K562 (cell line): ENCODE data around the gene SLC39A5. TPM values are rescaled to one million over a fixed set of nuclear protein-coding genes. Genes with fewer than 3 reads are reported as not detected.

Source experiments
- ATAC-seq: fragments of 200-7000 bp; cut with Tn5 transposase; 3 replicates; pipeline ENCODE4 v1.9.1; 2020; ENCODE audit warnings: moderate library complexity
- BruUV-seq: library from RNA; stranded (reverse); fragments of 400-500 nt; replicated peaks from 2 replicates; lab custom pipeline; 2021; lab: Mats Ljungman, UMichigan
- CTCF ChIA-PET: fragments of 300-600 bp; formaldehyde crosslinking; extraction: SDS; loops from one replicate; lab custom pipeline; 2021; ENCODE audit warnings: low intra/inter-chr PET ratio; lab: Yijun Ruan, JAX
- POLR2A ChIA-PET: fragments of 300-600, 350-650 bp; sonication (Branson Sonifier 250); formaldehyde crosslinking; extraction: SDS; loops from one replicate; lab custom pipeline; 2021; ENCODE audit warnings: antibody characterized with exemption, inconsistent platforms; lab: Yijun Ruan, JAX
- DNase-seq, 4 experiments: peaks; one replicate each; pipeline versions ENCODE4 v3.0.0 to v3.0.0-alpha.2; 2011 to 2018; ENCODE audit warnings: low spot score in 3 of 4, mixed read lengths in 3 of 4; ENCODE audit errors: extremely low read depth in 1 of 4
- FAIRE-seq: peaks from 2 replicates; lab custom pipeline; 2011; peaks lifted over from hg19 to GRCh38; lab: Jason Lieb, UNC
- H2AFZ ChIP-seq: 2 replicates; pipeline ENCODE4 v1.6.0; 2011; ENCODE audit warnings: low read depth, low read length, control low read depth, inconsistent platforms
- H3K27ac ChIP-seq: fragments of 200-600 bp; 3 replicates; pipeline ENCODE4 v1.8.0; 2011; ENCODE audit warnings: low read depth, mild to moderate bottlenecking, control low read depth, inconsistent platforms, low read length, moderate library complexity, mixed read lengths; ENCODE audit errors: extremely low read depth
- H3K27me3 ChIP-seq, 2 experiments: fragments of 300-600 bp in 1 of 2; 2 replicates in 1 of 2; 3 replicates in 1 of 2; pipeline versions ENCODE4 v1.6.0 to v1.8.0; 2011; ENCODE audit warnings: inconsistent platforms in 2 of 2, low read length in 2 of 2, mild to moderate bottlenecking in 1 of 2, mixed read lengths in 1 of 2, moderate library complexity in 1 of 2; ENCODE audit not compliant: control insufficient read depth in 2 of 2, insufficient read depth in 2 of 2
- H3K36me3 ChIP-seq: fragments of 300-600 bp; 3 replicates; pipeline ENCODE4 v1.8.0; 2011; ENCODE audit warnings: mild to moderate bottlenecking, low read length, inconsistent platforms; ENCODE audit not compliant: control insufficient read depth, insufficient read depth
- H3K4me1 ChIP-seq, 2 experiments: fragments of 200-600 bp in 1 of 2; replicated peaks in 1 of 2; 2 replicates in 1 of 2; 3 replicates in 1 of 2; pipeline versions ENCODE4 v1.5.1 to v1.8.0; 2011; ENCODE audit warnings: inconsistent platforms in 2 of 2, low read length in 2 of 2, mild to moderate bottlenecking in 1 of 2, mixed read lengths in 1 of 2, moderate library complexity in 1 of 2; ENCODE audit not compliant: control insufficient read depth in 2 of 2, insufficient read depth in 2 of 2
- H3K4me2 ChIP-seq: 2 replicates; pipeline ENCODE4 v1.6.1; 2011; ENCODE audit warnings: low read length, control low read depth, inconsistent platforms, mixed read lengths; ENCODE audit not compliant: insufficient read depth
- H3K4me3 ChIP-seq: fragments of 200-600 bp; sonication (generic), shearing (Covaris generic); 2 replicates; pipeline ENCODE4 v1.5.1; 2016; ENCODE audit warnings: control low read depth, inconsistent platforms
- H3K79me2 ChIP-seq: fragments of 200-600 bp; 3 replicates; pipeline ENCODE4 v1.8.0; 2011; ENCODE audit warnings: low read length, inconsistent platforms; ENCODE audit not compliant: control insufficient read depth, insufficient read depth
- H3K9ac ChIP-seq, 2 experiments: 2 replicates each; pipeline versions ENCODE4 v1.6.0 to v1.6.1; 2011; ENCODE audit warnings: low read depth in 2 of 2, low read length in 2 of 2, control low read depth in 1 of 2, inconsistent platforms in 1 of 2, mild to moderate bottlenecking in 1 of 2, mixed read lengths in 1 of 2; ENCODE audit not compliant: insufficient read depth in 1 of 2
- H3K9me1 ChIP-seq: one replicate; pipeline ENCODE4 v1.6.0; 2011; ENCODE audit warnings: inconsistent platforms, mild to moderate bottlenecking, low read length, moderate library complexity; ENCODE audit not compliant: control insufficient read depth, insufficient read depth
- H3K9me3 ChIP-seq: replicated peaks from 2 replicates; pipeline ENCODE4 v1.5.1; 2011; ENCODE audit warnings: low read depth, low read length, inconsistent platforms; ENCODE audit not compliant: control insufficient read depth, insufficient read depth
- H4K20me1 ChIP-seq: replicated peaks from 2 replicates; pipeline ENCODE4 v1.6.1; 2011; ENCODE audit warnings: low read length, inconsistent platforms, mixed read lengths; ENCODE audit not compliant: control insufficient read depth, insufficient read depth
- ARNT ChIP-seq, 2 experiments: fragments of 450-650 bp; IDR thresholded peaks; 2 replicates each; pipeline ENCODE4 v1.6.1; 2016; ENCODE audit warnings: mild to moderate bottlenecking in 1 of 2
- DEAF1 ChIP-seq: fragments of 450-650 bp; formaldehyde crosslinking; IDR thresholded peaks from 2 replicates; pipeline ENCODE4 v1.4.0; 2020; ENCODE audit warnings: mild to moderate bottlenecking, moderate library complexity
- GTF2F1 ChIP-seq: IDR thresholded peaks from 2 replicates; pipeline ENCODE4 v1.6.1; 2011; ENCODE audit warnings: low read depth, low read length, improper control_type of control experiment
- HOMEZ ChIP-seq: fragments of 250-450 bp; sonication (Bioruptor Pico); IDR thresholded peaks from 2 replicates; pipeline ENCODE4 v1.4.0; 2020; ENCODE audit warnings: mild to moderate bottlenecking, moderate library complexity
- IRF1 ChIP-seq: sonication (generic); formaldehyde crosslinking; IDR thresholded peaks from 2 replicates; pipeline ENCODE4 v1.8.0; 2022; ENCODE audit warnings: missing genetic modification reagents, mild to moderate bottlenecking, borderline replicate concordance
- KHSRP ChIP-seq: fragments of 450-650 bp; IDR thresholded peaks from 2 replicates; pipeline ENCODE4 v1.6.1; 2017
- MAFK ChIP-seq: IDR thresholded peaks from 2 replicates; pipeline ENCODE4 v1.6.1; 2011; ENCODE audit warnings: low read length, improper control_type of control experiment
- MBD2 ChIP-seq: sonication (generic); IDR thresholded peaks from 2 replicates; pipeline ENCODE4 v1.6.1; 2016; ENCODE audit warnings: low read depth, borderline replicate concordance
- MCM2 ChIP-seq: fragments of 450-650 bp; IDR thresholded peaks from 2 replicates; pipeline ENCODE4 v1.6.1; 2017; ENCODE audit warnings: low read depth, mild to moderate bottlenecking
- NCOR1 ChIP-seq: fragments of 450-650 bp; IDR thresholded peaks from 2 replicates; pipeline ENCODE4 v1.6.1; 2016; ENCODE audit warnings: mild to moderate bottlenecking, moderate library complexity
- NFIX ChIP-seq: fragments of 250-450 bp; sonication (Bioruptor Pico); IDR thresholded peaks from 2 replicates; pipeline ENCODE4 v1.4.0; 2020; ENCODE audit warnings: low read depth, mild to moderate bottlenecking, moderate library complexity
- NUFIP1 ChIP-seq: fragments of 450-650 bp; IDR thresholded peaks from 2 replicates; pipeline ENCODE4 v1.6.1; 2018; ENCODE audit not compliant: partially characterized antibody
- SLC30A9 ChIP-seq: fragments of 250-450 bp; sonication (Bioruptor Pico); IDR thresholded peaks from 2 replicates; pipeline ENCODE4 v1.8.0; 2022; ENCODE audit warnings: mild to moderate bottlenecking, moderate library complexity
- SOX6 ChIP-seq: fragments of 450-650 bp; IDR thresholded peaks from 2 replicates; pipeline ENCODE4 v1.6.1; 2014; ENCODE audit warnings: mild to moderate bottlenecking
- SRSF9 ChIP-seq: fragments of 200-400 bp; formaldehyde crosslinking; IDR thresholded peaks from 2 replicates; pipeline ENCODE4 v1.6.1; 2017; ENCODE audit warnings: low read depth, low read length, borderline replicate concordance
- STAG1 ChIP-seq: sonication (generic); formaldehyde crosslinking; IDR thresholded peaks from 2 replicates; pipeline ENCODE4 v1.5.0; 2020; ENCODE audit warnings: missing genetic modification reagents, borderline replicate concordance
- TAF1 ChIP-seq: IDR thresholded peaks from 2 replicates; pipeline ENCODE4 v1.6.1; 2011; ENCODE audit warnings: mild to moderate bottlenecking, low read length, moderate library complexity; ENCODE audit not compliant: insufficient read depth, control insufficient read depth, severe bottlenecking; ENCODE audit errors: extremely low read depth
- ZNF217 ChIP-seq: sonication (generic); formaldehyde crosslinking; IDR thresholded peaks from 2 replicates; pipeline ENCODE4 v1.8.0; 2022; ENCODE audit warnings: mild to moderate bottlenecking, missing genetic modification reagents
- WGBS: fragments of 100-300 bp; shearing (Covaris generic); methylation state at CpG from one replicate; pipeline ENCODE4 v1.1.6; 2016; ENCODE audit warnings: low coverage, mixed read lengths; ENCODE audit not compliant: insufficient coverage; ENCODE audit errors: missing lambda C conversion rate; 5-methylcytosine and 5-hydroxymethylcytosine counted together
- in situ Hi-C: fragments of 300-500 bp; cut with MboI; formaldehyde crosslinking; loops from 4 replicates; pipeline ENCODE4 v1.15.0; 2018; ENCODE audit warnings: inconsistent platforms, mixed read lengths
- intact Hi-C: fragments of 100-400 bp; cut with micrococcal nuclease; formaldehyde crosslinking; loops from 2 replicates; pipeline ENCODE4 v1.14.2; 2022
- polyA plus RNA-seq, 8 experiments: library from polyadenylated mRNA; depleted of rRNA in 4 of 8; stranded (reverse) in 5 of 8; unstranded in 3 of 8; fragments of >200 nt; fragmentation: Nextera tagmentation in 2 of 8; fragmentation: Illumina TruSeq in 1 of 8; extraction: Ambion mirVana in 2 of 8; extraction: Trizol in 1 of 8; gene quantifications; 2 replicates each; pipeline versions ENCODE4 v1.2.1 to v1.2.3, GENCODE V29; 2011 to 2014; ENCODE audit warnings: inconsistent platforms in 1 of 8, missing spikeins in 1 of 8
- total RNA-seq, 7 experiments: library from RNA; depleted of rRNA in 6 of 7; stranded (reverse); fragments of >200 nt in 6 of 7; fragmentation: Illumina TruSeq in 2 of 7; extraction: Trizol in 2 of 7; gene quantifications; 2 replicates each; pipeline versions ENCODE4 v1.2.1 to v1.2.3, GENCODE V29; 2011 to 2021; ENCODE audit warnings: low replicate concordance in 1 of 7

Gene SLC39A5
- total and polyA plus RNA-seq, 9 of the 15 experiments (the other 6 are each of a cell fraction or from before 2014, with no cell fraction given), result 0.08 to 0.10 TPM; not detected in 7

GRCh38 chr12:56258068-56258819 lies 28.4 kb downstream of the SLC39A5 start, which contains the start of gene ANKRD52 (continued):
- no peak; the same call in 1 of the 2 replicates for TF ChIP-seq MBD2
- no peak for TF ChIP-seq SLC30A9
- peak; percentile 9; the same call in 1 of the 2 replicates for TF ChIP-seq STAG1 (CRISPR knock-in tag)

GRCh38 chr12:56258820-56259183 lies 29.0 kb downstream of the SLC39A5 start:
- peaks cover 33% of the 10 kb centered on the region; the same call in 2 of the 3 replicates for H3K36me3 ChIP-seq
- in situ Hi-C loops, result loop anchor here (5.0 kb wide), 1 partner anchor 67 kb away; no protein-coding TSS in a partner anchor
- intact Hi-C loops, result loop anchor here (2.0 kb wide), 2 partner anchors 34 to 140 kb away; partner anchors contain the start of genes NABP2 and ZC3H10
- no TSS peak for BruUV-seq
- H3K4me3 ChIP-seq, result peak overlapping the region; percentile 91
- H4K20me1 ChIP-seq, result peaks cover 6% of the 10 kb centered on the region
- peak overlapping the region; percentile 97 for H3K4me2 ChIP-seq
- H3K9me1 ChIP-seq, result no peaks in the 10 kb centered on the region
- WGBS, result 24% methylated on average over 8 of the region's 9 CpGs
- DNase-seq, result no peak
- H3K27me3 ChIP-seq, result no peaks in the 10 kb centered on the region
- CTCF ChIA-PET, result interaction anchor here (0.8 to 2.4 kb wide), 4 partner anchors 35 to 140 kb away, joined by 3 to 11 read pairs (median 5); partner anchors contain the start of gene SMARCC2
- peaks cover 12 to 20% of the 10 kb centered on the region in 2 experiments; a peak in 4 of 5 replicates for H3K4me1 ChIP-seq
- peak overlapping the region; percentile 98 for H2AFZ ChIP-seq
- H3K9me3 ChIP-seq, result no peaks in the 10 kb centered on the region
- POLR2A ChIA-PET, result interaction anchor here (0.6 to 1.5 kb wide), 6 partner anchors 11 to 222 kb away, joined by 3 to 4 read pairs (median 4); no protein-coding TSS in a partner anchor
- peak overlapping the region; percentile 84 for H3K27ac ChIP-seq
- ATAC-seq, result no peak; the same call in none of the 3 replicates
- H3K79me2 ChIP-seq, result peaks cover 24% of the 10 kb centered on the region
- H3K9ac ChIP-seq, result peak overlapping the region; percentile 85 to 95
- no peak for FAIRE-seq
- TF ChIP-seq GTF2F1 (no peak), MAFK (no peak), NUFIP1 (no peak), KHSRP (no peak), TAF1 (no peak), SRSF9 (no peak), HOMEZ (CRISPR knock-in tag) (no peak), NFIX (CRISPR knock-in tag) (no peak), ARNT (IDR thresholded peaks at IDR 0.05) (0 out of 4 replicates have a peak, but pooled peaks of 1 of the 2 experiments have one; percentile 14), IRF1 (CRISPR knock-in tag) (no peak), ZNF217 (CRISPR knock-in tag) (no peak), SOX6 (no peak), DEAF1 (CRISPR knock-in tag) (no peak), NCOR1 (no peak), MCM2 (no peak)
